SK-N-SH treated with all-trans-retinoic acid at 6 μM for 48 hours (cell line): ENCODE measurements around the gene SIGLEC6.

ENCODE experiments used
- ATAC-seq: fragments of 200-7000 bp; cut with Tn5 transposase; 3 replicates; pipeline ENCODE4 v1.9.1; 2020; ENCODE audit warnings: mild to moderate bottlenecking, moderate library complexity
- ARNTL ChIP-seq: fragments of 450-650 bp; formaldehyde crosslinking; IDR thresholded peaks from 2 replicates; pipeline ENCODE4 v1.5.0; 2020; ENCODE audit warnings: low read depth, mild to moderate bottlenecking, moderate library complexity, borderline replicate concordance
- BACH2 ChIP-seq: fragments of 250-450 bp; sonication (Bioruptor Pico); IDR thresholded peaks from 2 replicates; pipeline ENCODE4 v1.9.0; 2021; ENCODE audit warnings: mild to moderate bottlenecking, borderline replicate concordance
- CSDC2 ChIP-seq: fragments of 250-450 bp; sonication (Bioruptor Pico); IDR thresholded peaks from 2 replicates; pipeline ENCODE4 v1.5.0; 2020; ENCODE audit warnings: mild to moderate bottlenecking, moderate library complexity
- ESRRG ChIP-seq: fragments of 250-450 bp; sonication (Bioruptor Pico); IDR thresholded peaks from 2 replicates; pipeline ENCODE4 v1.6.1; 2021; ENCODE audit warnings: mild to moderate bottlenecking
- GLIS3 ChIP-seq: fragments of 250-450 bp; sonication (Bioruptor Pico); IDR thresholded peaks from 2 replicates; pipeline ENCODE4 v1.5.0; 2020; ENCODE audit warnings: mild to moderate bottlenecking, moderate library complexity
- ISL1 ChIP-seq: fragments of 250-450 bp; sonication (Bioruptor Pico); IDR thresholded peaks from 2 replicates; pipeline ENCODE4 v2.1.2; 2022; ENCODE audit warnings: mild to moderate bottlenecking, moderate library complexity
- OSR1 ChIP-seq: fragments of 250-450 bp; sonication (Bioruptor Pico); IDR thresholded peaks from 2 replicates; pipeline ENCODE4 v1.8.0; 2022; ENCODE audit warnings: moderate library complexity, mild to moderate bottlenecking, inconsistent platforms
- PPARA ChIP-seq: fragments of 250-450 bp; sonication (Bioruptor Pico); IDR thresholded peaks from 2 replicates; pipeline ENCODE4 v1.5.0; 2020; ENCODE audit warnings: mild to moderate bottlenecking, borderline replicate concordance
- RARB ChIP-seq: fragments of 250-450 bp; sonication (Bioruptor Pico); IDR thresholded peaks from 2 replicates; pipeline ENCODE4 v1.8.0; 2021; ENCODE audit warnings: mild to moderate bottlenecking, moderate library complexity
- SNAI2 ChIP-seq: fragments of 250-450 bp; sonication (Bioruptor Pico); IDR thresholded peaks from 2 replicates; pipeline ENCODE4 v1.5.0; 2020; ENCODE audit warnings: mild to moderate bottlenecking, moderate library complexity
- TCF4 ChIP-seq: fragments of 250-450 bp; sonication (Bioruptor Pico); IDR thresholded peaks from 2 replicates; pipeline ENCODE4 v1.8.0; 2021; ENCODE audit warnings: mild to moderate bottlenecking, moderate library complexity, borderline replicate concordance
- TOX ChIP-seq: fragments of 250-450 bp; sonication (Bioruptor Pico); IDR thresholded peaks from 2 replicates; pipeline ENCODE4 v1.8.0; 2021; ENCODE audit warnings: mild to moderate bottlenecking, moderate library complexity, borderline replicate concordance
- ZC3H10 ChIP-seq: fragments of 250-450 bp; sonication (Bioruptor Pico); IDR thresholded peaks from 2 replicates; pipeline ENCODE4 v1.5.1; 2021; ENCODE audit warnings: mild to moderate bottlenecking, moderate library complexity
- ZFP3 ChIP-seq: fragments of 250-450 bp; sonication (Bioruptor Pico); IDR thresholded peaks from 2 replicates; pipeline ENCODE4 v1.5.0; 2020; ENCODE audit warnings: mild to moderate bottlenecking, moderate library complexity
- ZFP30 ChIP-seq: fragments of 450-650 bp; formaldehyde crosslinking; IDR thresholded peaks from 2 replicates; pipeline ENCODE4 v1.5.0; 2022; ENCODE audit warnings: mild to moderate bottlenecking, moderate library complexity
- ZNF565 ChIP-seq: fragments of 450-650 bp; formaldehyde crosslinking; conservative IDR thresholded peaks from 2 replicates; pipeline ENCODE4 v1.5.0; 2020; ENCODE audit warnings: low read depth, mild to moderate bottlenecking, moderate library complexity
- ZNF8 ChIP-seq: fragments of 450-650 bp; formaldehyde crosslinking; IDR thresholded peaks from 2 replicates; pipeline ENCODE4 v1.5.0; 2020; ENCODE audit warnings: mild to moderate bottlenecking, moderate library complexity
- TF ChIP-seq, protein P1 (sequence below): fragments of 250-450 bp; sonication (Bioruptor Pico); IDR thresholded peaks from 2 replicates; pipeline ENCODE4 v1.5.1; 2021; ENCODE audit warnings: mild to moderate bottlenecking, moderate library complexity
- TF ChIP-seq, protein P2 (sequence below): fragments of 250-450 bp; sonication (Bioruptor Pico); IDR thresholded peaks from 2 replicates; pipeline ENCODE4 v1.5.0; 2020; ENCODE audit warnings: mild to moderate bottlenecking, moderate library complexity
- TF ChIP-seq, protein P3 (sequence below): fragments of 250-450 bp; sonication (Bioruptor Pico); IDR thresholded peaks from 2 replicates; pipeline ENCODE4 v1.8.0; 2020; ENCODE audit warnings: mild to moderate bottlenecking, moderate library complexity, borderline replicate concordance
- TF ChIP-seq, protein P4 (sequence below): fragments of 250-450 bp; sonication (Bioruptor Pico); IDR thresholded peaks from 2 replicates; pipeline ENCODE4 v1.8.0; 2021; ENCODE audit warnings: low read depth, mild to moderate bottlenecking, moderate library complexity, borderline replicate concordance
- TF ChIP-seq, protein P5 (sequence below): fragments of 250-450 bp; sonication (Bioruptor Pico); IDR thresholded peaks from 2 replicates; pipeline ENCODE4 v1.5.1; 2020; ENCODE audit warnings: low read depth, mild to moderate bottlenecking, moderate library complexity

SIGLEC6 gene

DNA sequence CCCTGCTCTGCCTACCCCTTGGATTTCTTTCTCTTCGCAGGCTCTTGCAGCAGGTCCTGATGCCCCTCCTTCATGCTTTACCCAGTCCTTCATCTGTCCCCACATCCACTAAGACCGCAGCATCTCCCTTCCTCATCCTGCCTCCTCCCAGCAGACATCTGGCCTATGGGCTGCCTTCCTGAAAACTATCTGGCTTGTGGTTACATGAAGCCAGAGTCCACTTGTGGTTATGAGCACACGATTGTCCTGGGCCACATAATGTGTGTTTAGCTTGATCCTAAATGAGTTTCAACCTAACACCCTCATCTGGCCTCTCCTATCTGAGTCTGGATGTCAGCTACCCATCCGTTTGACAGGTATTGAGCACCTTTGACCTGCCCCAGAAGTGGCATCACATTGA lies 34.1 kb upstream of the SIGLEC6 start (continued):
- TF ChIP-seq SNAI2 (CRISPR knock-in tag) (no peak), ZNF8 (CRISPR knock-in tag) (no peak)

DNA sequence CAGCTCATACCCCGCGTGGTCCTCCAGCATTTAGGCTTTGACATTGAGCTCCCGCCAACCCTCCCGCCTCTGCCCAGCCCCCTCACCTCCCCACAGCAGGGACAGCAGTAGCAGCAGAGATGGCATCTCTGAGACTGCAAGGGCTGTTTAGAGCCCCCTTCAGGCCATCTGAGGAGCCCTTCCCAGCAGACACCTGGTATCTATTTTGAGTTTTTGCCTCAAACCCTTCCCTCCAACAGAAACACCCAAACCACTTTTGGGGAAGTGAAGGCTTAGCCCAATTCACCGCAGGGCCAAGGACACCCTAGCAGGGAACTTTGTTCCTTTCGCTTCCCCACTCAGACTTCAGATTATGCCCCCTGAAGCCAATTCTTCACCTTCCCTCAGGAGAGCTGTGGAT lies 33.3 kb upstream of the SIGLEC6 start:
- no peak for ATAC-seq
- TF ChIP-seq TOX (CRISPR knock-in tag) (no peak), OSR1 (no peak), CSDC2 (CRISPR knock-in tag) (no peak), TCF4 (CRISPR knock-in tag) (no peak), RARB (CRISPR knock-in tag) (no peak), ISL1 (CRISPR knock-in tag) (no peak), ZNF565 (CRISPR knock-in tag) (no peak), ESRRG (CRISPR knock-in tag) (no peak), SNAI2 (CRISPR knock-in tag) (no peak), ZNF8 (CRISPR knock-in tag) (no peak), PPARA (no peak), ZFP30 (CRISPR knock-in tag) (no peak), GLIS3 (CRISPR knock-in tag) (no peak), ZC3H10 (CRISPR knock-in tag) (no peak)
- TF ChIP-seq, protein P1, sequence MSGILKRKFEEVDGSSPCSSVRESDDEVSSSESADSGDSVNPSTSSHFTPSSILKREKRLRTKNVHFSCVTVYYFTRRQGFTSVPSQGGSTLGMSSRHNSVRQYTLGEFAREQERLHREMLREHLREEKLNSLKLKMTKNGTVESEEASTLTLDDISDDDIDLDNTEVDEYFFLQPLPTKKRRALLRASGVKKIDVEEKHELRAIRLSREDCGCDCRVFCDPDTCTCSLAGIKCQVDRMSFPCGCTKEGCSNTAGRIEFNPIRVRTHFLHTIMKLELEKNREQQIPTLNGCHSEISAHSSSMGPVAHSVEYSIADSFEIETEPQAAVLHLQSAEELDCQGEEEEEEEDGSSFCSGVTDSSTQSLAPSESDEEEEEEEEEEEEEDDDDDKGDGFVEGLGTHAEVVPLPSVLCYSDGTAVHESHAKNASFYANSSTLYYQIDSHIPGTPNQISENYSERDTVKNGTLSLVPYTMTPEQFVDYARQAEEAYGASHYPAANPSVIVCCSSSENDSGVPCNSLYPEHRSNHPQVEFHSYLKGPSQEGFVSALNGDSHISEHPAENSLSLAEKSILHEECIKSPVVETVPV, result no peak
- TF ChIP-seq, protein P2, sequence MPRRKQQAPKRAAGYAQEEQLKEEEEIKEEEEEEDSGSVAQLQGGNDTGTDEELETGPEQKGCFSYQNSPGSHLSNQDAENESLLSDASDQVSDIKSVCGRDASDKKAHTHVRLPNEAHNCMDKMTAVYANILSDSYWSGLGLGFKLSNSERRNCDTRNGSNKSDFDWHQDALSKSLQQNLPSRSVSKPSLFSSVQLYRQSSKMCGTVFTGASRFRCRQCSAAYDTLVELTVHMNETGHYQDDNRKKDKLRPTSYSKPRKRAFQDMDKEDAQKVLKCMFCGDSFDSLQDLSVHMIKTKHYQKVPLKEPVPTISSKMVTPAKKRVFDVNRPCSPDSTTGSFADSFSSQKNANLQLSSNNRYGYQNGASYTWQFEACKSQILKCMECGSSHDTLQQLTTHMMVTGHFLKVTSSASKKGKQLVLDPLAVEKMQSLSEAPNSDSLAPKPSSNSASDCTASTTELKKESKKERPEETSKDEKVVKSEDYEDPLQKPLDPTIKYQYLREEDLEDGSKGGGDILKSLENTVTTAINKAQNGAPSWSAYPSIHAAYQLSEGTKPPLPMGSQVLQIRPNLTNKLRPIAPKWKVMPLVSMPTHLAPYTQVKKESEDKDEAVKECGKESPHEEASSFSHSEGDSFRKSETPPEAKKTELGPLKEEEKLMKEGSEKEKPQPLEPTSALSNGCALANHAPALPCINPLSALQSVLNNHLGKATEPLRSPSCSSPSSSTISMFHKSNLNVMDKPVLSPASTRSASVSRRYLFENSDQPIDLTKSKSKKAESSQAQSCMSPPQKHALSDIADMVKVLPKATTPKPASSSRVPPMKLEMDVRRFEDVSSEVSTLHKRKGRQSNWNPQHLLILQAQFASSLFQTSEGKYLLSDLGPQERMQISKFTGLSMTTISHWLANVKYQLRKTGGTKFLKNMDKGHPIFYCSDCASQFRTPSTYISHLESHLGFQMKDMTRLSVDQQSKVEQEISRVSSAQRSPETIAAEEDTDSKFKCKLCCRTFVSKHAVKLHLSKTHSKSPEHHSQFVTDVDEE, result no peak
- TF ChIP-seq, protein P3, sequence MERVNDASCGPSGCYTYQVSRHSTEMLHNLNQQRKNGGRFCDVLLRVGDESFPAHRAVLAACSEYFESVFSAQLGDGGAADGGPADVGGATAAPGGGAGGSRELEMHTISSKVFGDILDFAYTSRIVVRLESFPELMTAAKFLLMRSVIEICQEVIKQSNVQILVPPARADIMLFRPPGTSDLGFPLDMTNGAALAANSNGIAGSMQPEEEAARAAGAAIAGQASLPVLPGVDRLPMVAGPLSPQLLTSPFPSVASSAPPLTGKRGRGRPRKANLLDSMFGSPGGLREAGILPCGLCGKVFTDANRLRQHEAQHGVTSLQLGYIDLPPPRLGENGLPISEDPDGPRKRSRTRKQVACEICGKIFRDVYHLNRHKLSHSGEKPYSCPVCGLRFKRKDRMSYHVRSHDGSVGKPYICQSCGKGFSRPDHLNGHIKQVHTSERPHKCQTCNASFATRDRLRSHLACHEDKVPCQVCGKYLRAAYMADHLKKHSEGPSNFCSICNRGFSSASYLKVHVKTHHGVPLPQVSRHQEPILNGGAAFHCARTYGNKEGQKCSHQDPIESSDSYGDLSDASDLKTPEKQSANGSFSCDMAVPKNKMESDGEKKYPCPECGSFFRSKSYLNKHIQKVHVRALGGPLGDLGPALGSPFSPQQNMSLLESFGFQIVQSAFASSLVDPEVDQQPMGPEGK (CRISPR knock-in tag), result no peak

DNA sequence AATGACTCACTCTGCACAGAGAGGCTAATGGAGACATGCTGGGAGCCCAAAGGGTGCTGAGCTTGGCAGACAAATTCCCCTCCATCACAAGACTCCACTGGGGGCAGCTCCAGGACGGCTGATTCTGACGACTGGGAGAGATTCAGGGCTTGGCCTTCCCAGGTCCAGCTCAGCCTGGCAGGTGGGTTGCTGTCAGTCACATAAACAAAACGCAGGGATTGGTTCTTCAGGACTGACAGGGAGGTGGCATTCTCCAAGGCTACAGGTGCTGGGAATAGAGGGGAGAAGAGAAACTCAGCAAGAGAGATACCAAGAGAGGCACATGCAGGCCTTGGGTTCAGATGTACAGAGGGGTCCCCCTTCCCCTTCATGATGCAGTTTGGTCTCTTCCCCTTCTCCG lies 28.9 kb upstream of the SIGLEC6 start:
- no peak for ATAC-seq
- TF ChIP-seq GLIS3 (CRISPR knock-in tag), result no peak
- TF ChIP-seq ZFP3 (CRISPR knock-in tag), result no peak
- TF ChIP-seq PPARA, result no peak
- no peak for TF ChIP-seq OSR1
- TF ChIP-seq BACH2, result no peak
- TF ChIP-seq ISL1 (CRISPR knock-in tag), result no peak
- TF ChIP-seq, protein P4, sequence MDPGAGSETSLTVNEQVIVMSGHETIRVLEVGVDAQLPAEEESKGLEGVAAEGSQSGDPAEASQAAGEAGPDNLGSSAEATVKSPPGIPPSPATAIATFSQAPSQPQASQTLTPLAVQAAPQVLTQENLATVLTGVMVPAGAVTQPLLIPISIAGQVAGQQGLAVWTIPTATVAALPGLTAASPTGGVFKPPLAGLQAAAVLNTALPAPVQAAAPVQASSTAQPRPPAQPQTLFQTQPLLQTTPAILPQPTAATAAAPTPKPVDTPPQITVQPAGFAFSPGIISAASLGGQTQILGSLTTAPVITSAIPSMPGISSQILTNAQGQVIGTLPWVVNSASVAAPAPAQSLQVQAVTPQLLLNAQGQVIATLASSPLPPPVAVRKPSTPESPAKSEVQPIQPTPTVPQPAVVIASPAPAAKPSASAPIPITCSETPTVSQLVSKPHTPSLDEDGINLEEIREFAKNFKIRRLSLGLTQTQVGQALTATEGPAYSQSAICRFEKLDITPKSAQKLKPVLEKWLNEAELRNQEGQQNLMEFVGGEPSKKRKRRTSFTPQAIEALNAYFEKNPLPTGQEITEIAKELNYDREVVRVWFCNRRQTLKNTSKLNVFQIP (CRISPR knock-in tag), result no peak
- no peak for TF ChIP-seq ARNTL
- TF ChIP-seq TOX (CRISPR knock-in tag), result no peak
- no peak for TF ChIP-seq ZFP30 (CRISPR knock-in tag)
- no peak for TF ChIP-seq SNAI2 (CRISPR knock-in tag)
- TF ChIP-seq, protein P5, sequence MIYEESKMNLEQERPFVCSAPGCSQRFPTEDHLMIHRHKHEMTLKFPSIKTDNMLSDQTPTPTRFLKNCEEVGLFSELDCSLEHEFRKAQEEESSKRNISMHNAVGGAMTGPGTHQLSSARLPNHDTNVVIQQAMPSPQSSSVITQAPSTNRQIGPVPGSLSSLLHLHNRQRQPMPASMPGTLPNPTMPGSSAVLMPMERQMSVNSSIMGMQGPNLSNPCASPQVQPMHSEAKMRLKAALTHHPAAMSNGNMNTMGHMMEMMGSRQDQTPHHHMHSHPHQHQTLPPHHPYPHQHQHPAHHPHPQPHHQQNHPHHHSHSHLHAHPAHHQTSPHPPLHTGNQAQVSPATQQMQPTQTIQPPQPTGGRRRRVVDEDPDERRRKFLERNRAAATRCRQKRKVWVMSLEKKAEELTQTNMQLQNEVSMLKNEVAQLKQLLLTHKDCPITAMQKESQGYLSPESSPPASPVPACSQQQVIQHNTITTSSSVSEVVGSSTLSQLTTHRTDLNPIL (CRISPR knock-in tag), result no peak
- TF ChIP-seq ZNF8 (CRISPR knock-in tag), result no peak
